Activated CD4-positive, alpha-beta T cell treated with anti-CD3 and anti-CD28 coated beads, Interleukin-2, amount 50 U/mL, for 4 hours (primary cell): ENCODE measurements around the gene AHNAK2.
"Not testable (repeated sequence)": the region's sequence is repeated elsewhere in the genome, so short reads cannot be mapped to it uniquely, and the experiment has no call there.

ENCODE experiments used
- DNase-seq, 2 experiments: peaks; one replicate each; pipeline ENCODE4 v3.0.0-alpha.2; 2020

Gene AHNAK2

GRCh38 chr14:104895207-104895785 is 82.9 kb downstream of the AHNAK2 start:
- no peak for DNase-seq

GRCh38 chr14:104894331-104895206 is 83.6 kb downstream of the AHNAK2 start:
- DNase-seq = no peak

- no peak for DNase-seq
Measured at GRCh38 chr14:104893435-104894207, 84.6 kb downstream of the AHNAK2 start.

- DNase-seq = no peak
Measured at GRCh38 chr14:104892531-104893434, 85.4 kb downstream of the AHNAK2 start.

- DNase-seq = no peak
Measured at GRCh38 chr14:104891664-104892530, 86.3 kb downstream of the AHNAK2 start.

GRCh38 chr14:104891121-104891551 is 87.0 kb downstream of the AHNAK2 start:
- DNase-seq = no peak

- not testable (repeated sequence) for DNase-seq
Measured at GRCh38 chr14:104890292-104890691, 87.9 kb downstream of the AHNAK2 start.

- DNase-seq = no peak
Measured at GRCh38 chr14:104889375-104889757, 88.8 kb downstream of the AHNAK2 start.

- no peak for DNase-seq
Measured at GRCh38 chr14:104888489-104889374, 89.4 kb downstream of the AHNAK2 start.

GRCh38 chr14:104887623-104888488 is 90.3 kb downstream of the AHNAK2 start:
- no peak for DNase-seq
